Measurements from ENCODE around the gene SLC17A7.

- no peak for TF ChIP-seq CTCF (IDR thresholded peaks at IDR 0.05)
- no peak for TF ChIP-seq EP300 (IDR thresholded peaks at IDR 0.05)
Measured at GRCh38 chr19:49458567-49458903, 17.2 kb upstream of the SLC17A7 start.

Measured in suprapubic skin (tissue), 3 donors.